ENCODE measurements around the gene FOXD4L6.
"Not testable (repeated sequence)": the region's sequence is repeated elsewhere in the genome, so short reads cannot be mapped to it uniquely, and the experiment has no call there.

Gene FOXD4L6

DNA sequence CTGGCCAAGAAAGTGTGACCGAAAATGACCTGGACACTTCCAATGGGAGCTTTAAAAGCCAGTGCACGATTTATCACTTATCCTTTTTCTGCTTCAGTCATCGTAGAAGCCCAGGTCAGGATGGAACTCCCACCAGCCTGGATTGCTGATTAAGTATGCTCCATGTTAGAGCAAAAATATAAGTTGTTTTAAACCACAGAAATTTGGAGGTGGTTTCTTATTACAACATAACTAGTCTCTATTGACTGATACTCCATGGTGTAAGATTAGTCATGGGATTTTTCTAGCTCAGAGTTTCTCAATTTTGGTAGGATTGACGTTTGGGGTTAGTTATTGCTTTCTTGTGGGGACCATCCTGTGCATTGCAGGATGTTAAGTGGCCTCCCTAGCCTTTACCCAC lies 29.7 kb downstream of the FOXD4L6 start:
- not testable (repeated sequence) for DNase-seq

- not testable (repeated sequence) for DNase-seq
Observed at GRCh38 chr9:41095060-41095459, 33.4 kb downstream of the FOXD4L6 start.

DNA sequence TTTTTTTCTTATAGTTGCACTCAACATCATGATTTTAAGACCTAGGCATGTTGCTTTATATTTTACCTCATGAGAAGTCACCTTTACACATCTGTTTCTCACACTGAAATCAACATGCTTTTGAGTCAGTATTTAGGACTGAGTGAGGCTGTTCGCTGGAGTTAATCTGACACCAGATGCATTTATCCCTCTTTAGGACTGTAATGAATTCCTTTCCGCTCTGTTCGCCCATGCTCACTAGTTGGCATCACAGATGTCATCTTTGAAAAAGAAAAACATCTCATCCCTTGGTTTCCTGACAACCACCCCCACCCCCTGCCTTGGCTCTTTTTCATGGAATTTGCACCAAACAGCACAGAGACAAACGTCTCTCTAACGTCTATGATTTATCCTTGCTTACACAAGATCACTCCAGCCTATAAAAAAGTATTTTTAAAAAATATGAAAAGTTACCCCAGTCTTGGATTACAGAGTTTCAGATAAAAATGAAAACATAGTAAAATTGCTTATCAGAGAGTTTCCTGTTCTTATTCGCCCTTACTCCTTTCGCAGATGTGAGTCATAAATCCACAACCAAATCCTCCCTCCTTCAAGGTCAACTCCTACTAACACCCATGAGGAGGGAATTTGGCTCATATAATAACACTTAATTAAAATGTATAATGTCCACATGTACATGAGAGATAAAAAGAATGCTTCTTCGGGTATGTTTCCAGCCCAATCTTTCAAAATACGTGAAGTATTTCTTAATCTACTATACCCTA lies 34.3 kb downstream of the FOXD4L6 start:
- not testable (repeated sequence) for DNase-seq

- DNase-seq = not testable (repeated sequence)
Observed at GRCh38 chr9:41090922-41091321, 37.6 kb downstream of the FOXD4L6 start.

DNA sequence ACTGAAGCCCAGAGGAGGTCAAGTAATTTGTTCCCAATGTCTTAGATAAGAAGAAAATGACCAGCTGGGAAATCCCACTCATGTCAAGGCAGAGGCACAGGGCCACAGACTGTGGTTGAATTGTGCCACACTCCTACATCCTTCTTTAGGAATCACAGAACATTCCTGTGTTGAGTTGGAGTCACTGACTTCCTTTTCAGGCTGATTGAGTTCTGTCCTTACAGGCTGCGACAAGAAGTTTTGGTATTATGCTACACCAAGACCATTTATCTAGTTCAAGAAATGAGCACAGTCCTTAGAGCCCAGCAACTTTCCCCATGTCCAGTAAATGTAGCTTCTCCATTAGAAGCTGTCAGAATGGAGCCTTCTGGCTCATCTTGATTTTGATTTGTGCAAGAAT lies 38.1 kb downstream of the FOXD4L6 start:
- DNase-seq = not testable (repeated sequence)

- not testable (repeated sequence) for DNase-seq
Observed at GRCh38 chr9:41088450-41089059, 39.9 kb downstream of the FOXD4L6 start.

- DNase-seq = not testable (repeated sequence)
Observed at GRCh38 chr9:41087929-41088328, 40.6 kb downstream of the FOXD4L6 start.

DNA sequence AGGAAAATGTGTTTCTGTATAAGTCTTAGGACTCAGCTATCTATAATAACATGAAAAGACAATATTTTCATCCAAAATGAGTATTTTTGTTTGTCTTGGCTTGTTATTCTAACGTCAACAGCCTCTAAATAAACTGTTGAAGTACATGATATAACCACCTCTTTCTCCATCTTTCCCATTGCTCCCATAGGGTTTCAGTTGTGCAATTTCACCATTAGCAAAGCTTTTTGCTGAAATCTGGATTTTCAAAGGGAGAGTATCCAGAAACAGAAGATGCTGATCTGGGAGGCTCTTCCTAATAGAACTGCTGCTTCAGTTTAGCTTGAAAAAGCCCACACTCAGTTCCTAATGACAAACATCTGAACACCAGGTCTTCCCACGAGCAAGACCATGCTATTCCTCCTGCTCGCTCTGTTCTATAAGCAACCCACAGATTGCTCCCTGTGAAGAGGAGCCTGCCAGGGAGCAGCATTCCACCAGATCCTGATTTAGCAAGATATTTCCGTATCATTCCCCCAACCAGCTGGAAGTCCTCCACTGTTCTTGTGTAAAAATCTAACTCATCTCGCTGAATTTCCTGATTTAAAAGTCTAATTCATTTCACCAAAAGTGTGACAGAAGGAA lies 41.2 kb downstream of the FOXD4L6 start:
- DNase-seq = not testable (repeated sequence)

DNA sequence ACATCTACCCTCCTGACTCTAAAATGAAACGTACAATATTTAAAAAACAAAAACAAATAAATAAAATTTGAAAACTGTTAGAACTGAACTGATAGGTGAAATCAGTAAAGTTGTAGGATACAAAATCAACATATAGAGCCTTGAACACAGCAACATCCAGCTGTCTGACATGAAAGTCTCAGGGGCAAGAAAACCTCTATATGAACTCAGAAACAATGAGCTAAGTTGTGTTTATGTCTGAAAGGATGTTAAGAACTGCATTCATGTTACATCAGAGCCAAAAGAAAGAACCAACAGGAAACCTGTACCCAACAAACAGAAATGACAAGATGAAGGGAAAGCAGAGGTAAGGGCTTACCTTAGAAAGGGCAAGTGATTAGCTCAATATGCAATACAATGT lies 41.8 kb downstream of the FOXD4L6 start:
- not testable (repeated sequence) for DNase-seq

- not testable (repeated sequence) for DNase-seq
Observed at GRCh38 chr9:41086215-41086614, 42.3 kb downstream of the FOXD4L6 start.

- DNase-seq = not testable (repeated sequence)
Observed at GRCh38 chr9:41082358-41082757, 46.1 kb downstream of the FOXD4L6 start.

GRCh38 chr9:41079464-41079863 lies 49.0 kb downstream of the FOXD4L6 start:
- not testable (repeated sequence) for DNase-seq

DNA sequence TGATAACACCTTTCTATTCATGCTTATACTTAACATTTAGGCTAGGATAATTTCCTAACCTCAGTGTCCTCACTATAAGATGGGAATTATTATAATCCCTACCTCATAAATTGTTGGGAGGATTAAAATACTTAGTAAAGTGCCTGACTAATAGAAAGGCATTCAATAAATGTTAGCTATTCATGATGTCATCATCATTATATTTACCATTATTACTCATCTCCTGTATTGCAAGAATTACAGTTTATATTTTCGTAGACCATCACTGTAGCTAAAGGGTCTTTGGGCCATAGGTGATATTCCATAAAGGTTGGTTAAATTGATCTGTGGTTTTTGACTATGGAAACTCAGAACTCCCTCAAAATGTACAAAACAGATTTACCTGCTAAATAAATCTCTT lies 50.9 kb downstream of the FOXD4L6 start:
- DNase-seq = not testable (repeated sequence)

Data from midbrain (tissue), 1 donor.